ENCODE measurements around the gene CCHCR1. TPM values are rescaled to one million over a fixed set of nuclear protein-coding genes. Genes with fewer than 3 reads are reported as not detected.

The CCHCR1 gene
- total RNA-seq, 4 donors from 2014 or later = 11.9 to 21.1 (median 16.2) TPM

- no peak overlapping the region for H3K27ac ChIP-seq
- no peak for TF ChIP-seq CTCF (IDR thresholded peaks at IDR 0.05)
- no peak for TF ChIP-seq POLR2A (IDR thresholded peaks at IDR 0.05)
- intact Hi-C loops (cut with DNase I) = loop anchor here (5.0 kb wide), 2 partner anchors 53 to 228 kb away; no protein-coding TSS in a partner anchor
- H3K4me3 ChIP-seq = no peak overlapping the region
- no peak for DNase-seq
- no peaks in the 10 kb centered on the region for H3K9me3 ChIP-seq
- peaks cover 0 to 25% (median 0%) of the 10 kb centered on the region in 3 donors for H3K36me3 ChIP-seq
- WGBS, 2 donors = 21 to 27% methylated on average over 4 of the region's 4 CpGs
- no peaks in the 10 kb centered on the region for H3K27me3 ChIP-seq
- peaks cover 4 to 42% (median 7%) of the 10 kb centered on the region in 3 donors for H3K4me1 ChIP-seq
Observed at GRCh38 chr6:31139599-31139998, 18.0 kb downstream of the CCHCR1 start.

- no peaks in the 10 kb centered on the region for H3K27me3 ChIP-seq
- intact Hi-C loops (cut with DNase I) = loop anchor here (5.0 kb wide), 2 partner anchors 53 to 228 kb away; no protein-coding TSS in a partner anchor
- 53 to 62% methylated on average over 3 to 4 of the region's 4 CpGs for WGBS, 2 donors
- H3K36me3 ChIP-seq = peaks cover 0 to 19% (median 0%) of the 10 kb centered on the region in 3 donors
- no peak for TF ChIP-seq POLR2A (IDR thresholded peaks at IDR 0.05)
- TF ChIP-seq CTCF (IDR thresholded peaks at IDR 0.05) = no peak
- no peak for DNase-seq
- peaks cover 4 to 42% (median 7%) of the 10 kb centered on the region in 3 donors for H3K4me1 ChIP-seq
- no peaks in the 10 kb centered on the region for H3K9me3 ChIP-seq
- peak within 1 kb of the TSS in 1 of 4 donors; percentile 63 for H3K27ac ChIP-seq
- peak within 1 kb of the TSS in 2 of 4 donors; percentile 28 to 57 for H3K4me3 ChIP-seq
Observed at GRCh38 chr6:31138982-31139381, 18.6 kb downstream of the CCHCR1 start, which contains the start of gene PSORS1C2. Gene PSORS1C2 (minus strand): TSS chr6:31139066. CDS start chr6:31139026, 40 bp downstream.

GRCh38 chr6:31135710-31136109 is 21.9 kb downstream of the CCHCR1 start:
- Histone ChIP-seq H3K36me3 (no peaks in the 10 kb centered on the region), H3K27ac (no peak overlapping the region), H3K4me3 (no peak overlapping the region), H3K9me3 (no peaks in the 10 kb centered on the region), H3K27me3 (no peaks in the 10 kb centered on the region), H3K4me1 (peaks cover 4 to 28% (median 7%) of the 10 kb centered on the region in 3 donors)
- DNase-seq = no peak
- TF ChIP-seq POLR2A (IDR thresholded peaks at IDR 0.05) (no peak), CTCF (IDR thresholded peaks at IDR 0.05) (no peak)
- intact Hi-C loops (cut with DNase I) = loop anchor here (5.0 kb wide), 2 partner anchors 57 to 232 kb away; no protein-coding TSS in a partner anchor
- 46 to 55% methylated on average over 10 of the region's 10 CpGs for WGBS, 2 donors

GRCh38 chr6:31132806-31133205 is 24.8 kb downstream of the CCHCR1 start:
- TF ChIP-seq POLR2A (IDR thresholded peaks at IDR 0.05) (no peak), CTCF (IDR thresholded peaks at IDR 0.05) (no peak)
- 58 to 69% methylated on average over 4 to 5 of the region's 6 CpGs for WGBS, 2 donors
- Histone ChIP-seq H3K4me1 (peaks cover 4 to 26% (median 4%) of the 10 kb centered on the region in 3 donors), H3K4me3 (no peak overlapping the region), H3K27me3 (peaks cover 0 to 3% (median 0%) of the 10 kb centered on the region in 4 donors), H3K36me3 (no peaks in the 10 kb centered on the region), H3K27ac (no peak overlapping the region), H3K9me3 (no peaks in the 10 kb centered on the region)
- DNase-seq = no peak
- intact Hi-C loops (cut with DNase I) = no loop called here

- WGBS, 2 donors = 90 to 91% methylated on average over 3 of the region's 3 CpGs
- Histone ChIP-seq H3K9me3 (no peaks in the 10 kb centered on the region), H3K4me1 (peaks cover 0 to 28% (median 1%) of the 10 kb centered on the region in 3 donors), H3K36me3 (no peaks in the 10 kb centered on the region), H3K27ac (no peak overlapping the region), H3K4me3 (no peak overlapping the region), H3K27me3 (peaks cover 0 to 3% (median 0%) of the 10 kb centered on the region in 4 donors)
- intact Hi-C loops (cut with DNase I) = no loop called here
- TF ChIP-seq POLR2A (IDR thresholded peaks at IDR 0.05) = no peak
- TF ChIP-seq CTCF (IDR thresholded peaks at IDR 0.05) = no peak
- DNase-seq = no peak
Observed at GRCh38 chr6:31131595-31131994, 26.0 kb downstream of the CCHCR1 start.

Data from esophagus squamous epithelium (tissue), 5 donors.